ENCODE results near the gene TRAPPC1. TPM values are rescaled to one million over a fixed set of nuclear protein-coding genes. Genes with fewer than 3 reads are reported as not detected.

Gene TRAPPC1
- total and polyA plus RNA-seq, 4 donors, result 15.9 to 96.9 (median 57.2) TPM

DNA sequence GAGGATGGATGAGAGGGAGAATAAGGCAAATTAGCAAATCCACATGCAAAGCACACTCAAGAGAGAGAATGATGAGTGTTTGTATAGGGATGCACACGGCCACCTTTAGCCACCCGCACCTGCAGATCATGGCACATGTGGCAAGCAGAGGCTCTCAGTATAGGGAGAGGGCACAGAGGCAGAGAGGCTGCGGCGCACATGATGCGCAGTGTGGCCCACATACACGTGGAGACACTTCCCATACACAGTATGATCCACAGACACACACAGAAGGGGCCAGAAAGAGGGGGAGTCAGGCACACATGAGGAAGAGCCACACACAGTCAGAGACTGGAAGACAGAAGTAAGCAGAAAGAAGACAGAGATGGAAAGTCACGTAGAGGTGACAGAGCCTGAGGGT lies 49.7 kb downstream of the TRAPPC1 start:
- no peak for DNase-seq (ENCODE audit: low spot score)
- no peaks in the 10 kb centered on the region for H3K27me3 ChIP-seq (ENCODE audit: control insufficient read depth in 4 of 4, insufficient read depth in 4 of 4, low read length in 3 of 4)
- no peaks in the 10 kb centered on the region for H3K36me3 ChIP-seq (ENCODE audit: control insufficient read depth in 4 of 4, insufficient read depth in 3 of 4, low read depth in 1 of 4, low read length in 3 of 4)
- H3K9me3 ChIP-seq (ENCODE audit: control insufficient read depth in 4 of 4, low read length in 3 of 4), result no peaks in the 10 kb centered on the region
- no peak overlapping the region for H3K4me3 ChIP-seq (ENCODE audit: low read depth in 1 of 3, low read length in 3 of 3)
- 76% methylated on average over 7 of the region's 7 CpGs for WGBS
- H3K27ac ChIP-seq (ENCODE audit: low read depth in 1 of 2, low read length in 2 of 2), result no peak overlapping the region
- no peak overlapping the region for H3K9ac ChIP-seq (ENCODE audit: low read depth in 1 of 2, low read length in 2 of 2)
- H3K4me1 ChIP-seq (ENCODE audit: control insufficient read depth in 4 of 4, insufficient read depth in 4 of 4, low read length in 3 of 4), result peaks cover 0 to 17% (median 16%) of the 10 kb centered on the region in 4 donors
- TF ChIP-seq ATF3 (IDR thresholded peaks at IDR 0.05) (no peak), HNF4A (conservative IDR thresholded peaks at IDR 0.05) (no peak), REST (IDR thresholded peaks at IDR 0.05) (no peak), FOXA2 (IDR thresholded peaks at IDR 0.05) (no peak)
- TF ChIP-seq, protein P1, sequence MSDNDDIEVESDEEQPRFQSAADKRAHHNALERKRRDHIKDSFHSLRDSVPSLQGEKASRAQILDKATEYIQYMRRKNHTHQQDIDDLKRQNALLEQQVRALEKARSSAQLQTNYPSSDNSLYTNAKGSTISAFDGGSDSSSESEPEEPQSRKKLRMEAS (IDR thresholded peaks at IDR 0.05), result no peak
- TF ChIP-seq, protein P2, sequence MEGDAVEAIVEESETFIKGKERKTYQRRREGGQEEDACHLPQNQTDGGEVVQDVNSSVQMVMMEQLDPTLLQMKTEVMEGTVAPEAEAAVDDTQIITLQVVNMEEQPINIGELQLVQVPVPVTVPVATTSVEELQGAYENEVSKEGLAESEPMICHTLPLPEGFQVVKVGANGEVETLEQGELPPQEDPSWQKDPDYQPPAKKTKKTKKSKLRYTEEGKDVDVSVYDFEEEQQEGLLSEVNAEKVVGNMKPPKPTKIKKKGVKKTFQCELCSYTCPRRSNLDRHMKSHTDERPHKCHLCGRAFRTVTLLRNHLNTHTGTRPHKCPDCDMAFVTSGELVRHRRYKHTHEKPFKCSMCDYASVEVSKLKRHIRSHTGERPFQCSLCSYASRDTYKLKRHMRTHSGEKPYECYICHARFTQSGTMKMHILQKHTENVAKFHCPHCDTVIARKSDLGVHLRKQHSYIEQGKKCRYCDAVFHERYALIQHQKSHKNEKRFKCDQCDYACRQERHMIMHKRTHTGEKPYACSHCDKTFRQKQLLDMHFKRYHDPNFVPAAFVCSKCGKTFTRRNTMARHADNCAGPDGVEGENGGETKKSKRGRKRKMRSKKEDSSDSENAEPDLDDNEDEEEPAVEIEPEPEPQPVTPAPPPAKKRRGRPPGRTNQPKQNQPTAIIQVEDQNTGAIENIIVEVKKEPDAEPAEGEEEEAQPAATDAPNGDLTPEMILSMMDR (IDR thresholded peaks at IDR 0.05; ENCODE audit: low read depth, low read length, missing input control), result no peak

GRCh38 chr17:7881276-7882054 lies 50.3 kb downstream of the TRAPPC1 start:
- WGBS, result 74% methylated on average over 7 of the region's 7 CpGs
- Histone ChIP-seq H3K27ac (ENCODE audit: low read depth in 1 of 2, low read length in 2 of 2) (no peak overlapping the region), H3K27me3 (ENCODE audit: control insufficient read depth in 4 of 4, insufficient read depth in 4 of 4, low read length in 3 of 4) (no peaks in the 10 kb centered on the region), H3K9ac (ENCODE audit: low read depth in 1 of 2, low read length in 2 of 2) (no peak overlapping the region), H3K4me3 (ENCODE audit: low read depth in 1 of 3, low read length in 3 of 3) (no peak overlapping the region), H3K36me3 (ENCODE audit: control insufficient read depth in 4 of 4, insufficient read depth in 3 of 4, low read depth in 1 of 4, low read length in 3 of 4) (no peaks in the 10 kb centered on the region), H3K4me1 (ENCODE audit: control insufficient read depth in 4 of 4, insufficient read depth in 4 of 4, low read length in 3 of 4) (peaks cover 0 to 11% (median 10%) of the 10 kb centered on the region in 4 donors), H3K9me3 (ENCODE audit: control insufficient read depth in 4 of 4, low read length in 3 of 4) (no peaks in the 10 kb centered on the region)
- TF ChIP-seq REST (IDR thresholded peaks at IDR 0.05) (no peak), JUND (IDR thresholded peaks at IDR 0.05) (no peak)
- no peak for DNase-seq (ENCODE audit: low spot score)

Small RNAs within 50 kb of the gene (small RNA-seq; reads per million reads assigned to genes)
- 13.5 reads per million, percentile 95 among the genes with 10 or more reads in this experiment for gene SCARNA21

Other genes starting within 250 kb of the TRAPPC1 start
- 10 to 100 TPM; 12.3 to 18.4 TPM for gene TP53, start 244.5 kb downstream of the TRAPPC1 start, total RNA-seq
- 10 to 100 TPM in 1 of 2 donors, 1 to 10 TPM in 1; 8.3 to 13.0 TPM for gene TP53, start 244.5 kb downstream of the TRAPPC1 start, polyA plus RNA-seq
- gene WRAP53, start 243.5 kb downstream of the TRAPPC1 start, total RNA-seq, result 1 to 10 TPM; 1.8 to 3.3 TPM
- gene WRAP53, start 243.5 kb downstream of the TRAPPC1 start, polyA plus RNA-seq, result 1 to 10 TPM; 2.3 to 3.0 TPM
- under 1 TPM; 0.33 to 0.50 TPM for gene EFNB3, start 226.7 kb downstream of the TRAPPC1 start, total RNA-seq
- under 1 TPM; 0.19 to 0.80 TPM for gene EFNB3, start 226.7 kb downstream of the TRAPPC1 start, polyA plus RNA-seq
- under 1 TPM; under 0.01 to 0.25 TPM for gene DNAH2, start 214.2 kb downstream of the TRAPPC1 start, total RNA-seq
- gene DNAH2, start 214.2 kb downstream of the TRAPPC1 start, polyA plus RNA-seq, result under 1 TPM; 0.03 to 0.07 TPM
- gene KDM6B, start 97.7 kb downstream of the TRAPPC1 start, total RNA-seq, result 10 to 100 TPM in 1 of 2 donors, 1 to 10 TPM in 1; 3.5 to 11.5 TPM
- gene KDM6B, start 97.7 kb downstream of the TRAPPC1 start, polyA plus RNA-seq, result 1 to 10 TPM; 2.5 to 3.2 TPM
- gene TMEM88, start 76.9 kb downstream of the TRAPPC1 start, total RNA-seq, result 1 to 10 TPM in 1 of 2 donors, under 1 TPM in 1; 0.65 to 4.0 TPM
- 1 to 10 TPM; 3.3 to 4.6 TPM for gene TMEM88, start 76.9 kb downstream of the TRAPPC1 start, polyA plus RNA-seq
- 10 to 100 TPM; 24.3 to 72.0 TPM for gene NAA38, start 74.4 kb downstream of the TRAPPC1 start, total RNA-seq
- 100 to 1,000 TPM in 1 of 2 donors, 10 to 100 TPM in 1; 41.6 to 118 TPM for gene NAA38, start 74.4 kb downstream of the TRAPPC1 start, polyA plus RNA-seq
- gene CYB5D1, start 73.9 kb downstream of the TRAPPC1 start, total RNA-seq, result 10 to 100 TPM in 1 of 2 donors, 1 to 10 TPM in 1; 4.4 to 12.0 TPM
- gene CYB5D1, start 73.9 kb downstream of the TRAPPC1 start, polyA plus RNA-seq, result 1 to 10 TPM; 2.5 to 8.8 TPM
- 10 to 100 TPM; 11.0 to 14.4 TPM for gene CHD3, start 43.2 kb downstream of the TRAPPC1 start, total RNA-seq
- gene CHD3, start 43.2 kb downstream of the TRAPPC1 start, polyA plus RNA-seq, result 1 to 10 TPM; 1.9 to 3.4 TPM
- gene RNF227, start 15.7 kb downstream of the TRAPPC1 start, total RNA-seq, result 1 to 10 TPM in 1 of 2 donors, under 1 TPM in 1; 0.33 to 1.4 TPM
- gene RNF227, start 15.7 kb downstream of the TRAPPC1 start, polyA plus RNA-seq, result under 1 TPM; 0.17 to 0.31 TPM
- under 1 TPM; 0.23 to 0.67 TPM for gene KCNAB3, start 2.1 kb downstream of the TRAPPC1 start, total RNA-seq
- gene KCNAB3, start 2.1 kb downstream of the TRAPPC1 start, polyA plus RNA-seq, result under 1 TPM; 0.42 to 0.43 TPM
- gene CNTROB, start 260 bp upstream of the TRAPPC1 start, total RNA-seq, result 10 to 100 TPM; 10.5 to 12.0 TPM
- 1 to 10 TPM; 2.2 to 6.7 TPM for gene CNTROB, start 260 bp upstream of the TRAPPC1 start, polyA plus RNA-seq
- gene GUCY2D, start 70.7 kb upstream of the TRAPPC1 start, total RNA-seq, result under 1 TPM in 1 of 2 donors, not detected in 1; 0.09 TPM
- gene GUCY2D, start 70.7 kb upstream of the TRAPPC1 start, polyA plus RNA-seq, result under 1 TPM in 1 of 2 donors, not detected in 1; 0.14 TPM
- 1 to 10 TPM in 1 of 2 donors, under 1 TPM in 1; 0.92 to 1.0 TPM for gene ALOX15B, start 107.1 kb upstream of the TRAPPC1 start, total RNA-seq
- under 1 TPM; 0.16 to 0.19 TPM for gene ALOX15B, start 107.1 kb upstream of the TRAPPC1 start, polyA plus RNA-seq
- gene ALOX12B, start 155.8 kb upstream of the TRAPPC1 start, total RNA-seq, result not detected
- not detected for gene ALOX12B, start 155.8 kb upstream of the TRAPPC1 start, polyA plus RNA-seq
- gene ALOXE3, start 186.6 kb upstream of the TRAPPC1 start, total RNA-seq, result not detected
- not detected for gene ALOXE3, start 186.6 kb upstream of the TRAPPC1 start, polyA plus RNA-seq
- not detected for gene HES7, start 192.2 kb upstream of the TRAPPC1 start, total RNA-seq
- gene HES7, start 192.2 kb upstream of the TRAPPC1 start, polyA plus RNA-seq, result not detected
- 10 to 100 TPM; 10.1 to 71.6 TPM for gene PER1, start 220.5 kb upstream of the TRAPPC1 start, total RNA-seq
- gene PER1, start 220.5 kb upstream of the TRAPPC1 start, polyA plus RNA-seq, result 10 to 100 TPM; 24.9 to 34.6 TPM
- 1 to 10 TPM; 4.2 to 9.0 TPM for gene VAMP2, start 231.0 kb upstream of the TRAPPC1 start, total RNA-seq
- gene VAMP2, start 231.0 kb upstream of the TRAPPC1 start, polyA plus RNA-seq, result 10 to 100 TPM; 11.4 to 25.9 TPM
- 1 to 10 TPM; 4.5 to 8.4 TPM for gene TMEM107, start 244.4 kb upstream of the TRAPPC1 start, total RNA-seq
- gene TMEM107, start 244.4 kb upstream of the TRAPPC1 start, polyA plus RNA-seq, result 1 to 10 TPM; 3.0 to 3.9 TPM